ENCODE data around the gene DMRTB1. TPM values are rescaled to one million over a fixed set of nuclear protein-coding genes. Genes with fewer than 3 reads are reported as not detected.

DMRTB1 gene
- total RNA-seq, 1 experiment from 2014 or later: not detected

GRCh38 chr1:53463961-53464899 is 5.0 kb downstream of the DMRTB1 start:
- Histone ChIP-seq H3K9ac (ENCODE audit: low read length) (no peak overlapping the region), H3K9me3 (ENCODE audit: control insufficient read depth in 1 of 2, insufficient read depth in 1 of 2, low read depth in 1 of 2, low read length in 2 of 2) (no peaks in the 10 kb centered on the region), H3K79me2 (ENCODE audit: insufficient read depth, low read length) (no peaks in the 10 kb centered on the region), H3K36me3 (ENCODE audit: control insufficient read depth in 1 of 2, insufficient read depth in 2 of 2, low read length in 2 of 2) (no peaks in the 10 kb centered on the region), H3K4me3 (replicated peaks in 1 of 2; ENCODE audit: low read depth in 1 of 2, low read length in 2 of 2) (no peak overlapping the region), H3K27ac (ENCODE audit: low read depth, low read length) (no peak overlapping the region), H3K4me1 (ENCODE audit: control insufficient read depth in 1 of 2, insufficient read depth in 2 of 2, low read length in 2 of 2) (peaks cover 0 to 9% of the 10 kb centered on the region in 2 experiments; a peak in 1 of 4 replicates), H4K20me1 (ENCODE audit: insufficient read depth) (no peaks in the 10 kb centered on the region), H3K27me3 (ENCODE audit: insufficient read depth, low read length) (no peaks in the 10 kb centered on the region), H3K4me2 (ENCODE audit: low read length) (no peak overlapping the region), H3K9me2 (ENCODE audit: insufficient read depth) (no peaks in the 10 kb centered on the region), H2AFZ (ENCODE audit: low read depth, low read length, poor library complexity, severe bottlenecking) (no peak overlapping the region)
- no peak for ATAC-seq
- no TSS peak for BruUV-seq (replicated peaks)
- TF ChIP-seq ZNF274 (IDR thresholded peaks at IDR 0.05; ENCODE audit: low read depth, low read length) (no peak), ZBTB33 (IDR thresholded peaks at IDR 0.05; ENCODE audit: extremely low read depth, insufficient replicate concordance, low read length) (no peak), ELF1 (IDR thresholded peaks at IDR 0.05; ENCODE audit: borderline replicate concordance, low read depth) (no peak), JUND (IDR thresholded peaks at IDR 0.05) (no peak), ZFX (IDR thresholded peaks at IDR 0.05) (no peak), SRF (IDR thresholded peaks at IDR 0.05; ENCODE audit: low read depth) (no peak), RAD21 (IDR thresholded peaks at IDR 0.05; ENCODE audit: low read depth) (no peak), CEBPB (IDR thresholded peaks at IDR 0.05; ENCODE audit: low read depth) (no peak), ATF3 (IDR thresholded peaks at IDR 0.05) (no peak), CBX3 (IDR thresholded peaks at IDR 0.05; ENCODE audit: low read depth) (no peak), CTCF (IDR thresholded peaks at IDR 0.05 in 2 of 3, conservative IDR thresholded peaks at IDR 0.05 in 1 of 3; ENCODE audit: borderline replicate concordance in 1 of 3, insufficient read depth in 1 of 3, low read depth in 2 of 3, low read length in 2 of 3) (no peak), FOSL1 (IDR thresholded peaks at IDR 0.05; ENCODE audit: low read depth) (no peak), POLR2AphosphoS5 (IDR thresholded peaks at IDR 0.05; ENCODE audit: low read depth, low read length) (no peak), SP1 (IDR thresholded peaks at IDR 0.05; ENCODE audit: low read depth) (no peak), EZH2phosphoT487 (IDR thresholded peaks at IDR 0.05; ENCODE audit: borderline replicate concordance) (no peak), POLR2A (IDR thresholded peaks at IDR 0.05; ENCODE audit: borderline replicate concordance, extremely low read depth, insufficient read depth, insufficient read length) (no peak), SIN3A (IDR thresholded peaks at IDR 0.05; ENCODE audit: low read depth) (no peak), REST (IDR thresholded peaks at IDR 0.05; ENCODE audit: low read depth) (no peak), EZH2 (IDR thresholded peaks at IDR 0.05) (no peak)
- no peak for DNase-seq (ENCODE audit: low read depth, low spot score)
- intact Hi-C loops (cut with micrococcal nuclease): no loop called here
- RAD21 ChIA-PET (ENCODE audit: low non-redundant PET in 1 of 2, low total read pairs in 2 of 2, uncharacterized antibody in 2 of 2, unreplicated experiment in 2 of 2): interaction anchor here in 1 of 2 experiments (0.7 kb wide), 1 partner anchor 226 kb away, joined by 3 read pairs; the partner anchor contains the start of gene MAGOH
- CTCF ChIA-PET: interaction anchor here (0.7 to 1.5 kb wide), 4 partner anchors 9 to 186 kb away, joined by 3 to 5 read pairs (median 4); no protein-coding TSS in a partner anchor
- POLR2A ChIA-PET: interaction anchor here (0.9 kb wide), 1 partner anchor 51 kb away, joined by 3 read pairs; no protein-coding TSS in a partner anchor
